ENCODE measurements around the gene USP10.

GRCh38 chr16:84675884-84676283 lies 23.9 kb upstream of the USP10 start:
- TF ChIP-seq CTCF (conservative IDR thresholded peaks at IDR 0.05; ENCODE audit: low read depth, low read length): no peak
- no peak for TF ChIP-seq EZH2phosphoT487 (IDR thresholded peaks at IDR 0.05; ENCODE audit: borderline replicate concordance, low read length)

All from PC-3 (cell line).